HG03064 (cell line): ENCODE results near the gene CD22.
"Not testable (repeated sequence)": the region's sequence is repeated elsewhere in the genome, so short reads cannot be mapped to it uniquely, and the experiment has no call there.

Source experiments
- ATAC-seq: cut with Tn5 transposase; IDR thresholded peaks from one replicate; pipeline ENCODE4 v1.9.1; 2021; ENCODE audit warnings: low read depth; ENCODE audit not compliant: unreplicated experiment

The CD22 gene

GRCh38 chr19:35378356-35378755, 49.4 kb downstream of the CD22 start:
- ATAC-seq = no peak

- ATAC-seq = not testable (repeated sequence)
Measured at GRCh38 chr19:35379545-35379944, 50.6 kb downstream of the CD22 start.

GRCh38 chr19:35379992-35380391, 51.0 kb downstream of the CD22 start:
- no peak for ATAC-seq

- no peak for ATAC-seq
Measured at GRCh38 chr19:35380450-35381124, 51.6 kb downstream of the CD22 start.

DNA sequence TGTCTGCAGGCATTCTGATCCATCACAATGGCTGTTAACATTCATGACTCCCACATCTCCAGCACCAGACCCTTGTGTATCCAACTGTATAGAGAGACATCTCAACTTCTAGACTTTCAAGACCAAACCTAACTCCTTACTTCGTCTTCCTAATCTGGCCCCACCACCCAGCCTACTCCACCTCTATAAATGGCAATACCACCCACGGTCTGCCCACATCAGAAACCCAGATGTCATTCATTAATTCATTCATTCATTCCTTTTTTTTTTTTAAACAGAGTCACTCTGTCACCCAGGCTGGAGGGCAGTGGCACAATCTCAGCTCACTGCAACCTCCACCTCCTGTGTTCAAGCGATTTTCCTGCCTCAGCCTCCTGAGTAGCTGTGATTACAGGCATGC, 52.3 kb downstream of the CD22 start:
- ATAC-seq = no peak

DNA sequence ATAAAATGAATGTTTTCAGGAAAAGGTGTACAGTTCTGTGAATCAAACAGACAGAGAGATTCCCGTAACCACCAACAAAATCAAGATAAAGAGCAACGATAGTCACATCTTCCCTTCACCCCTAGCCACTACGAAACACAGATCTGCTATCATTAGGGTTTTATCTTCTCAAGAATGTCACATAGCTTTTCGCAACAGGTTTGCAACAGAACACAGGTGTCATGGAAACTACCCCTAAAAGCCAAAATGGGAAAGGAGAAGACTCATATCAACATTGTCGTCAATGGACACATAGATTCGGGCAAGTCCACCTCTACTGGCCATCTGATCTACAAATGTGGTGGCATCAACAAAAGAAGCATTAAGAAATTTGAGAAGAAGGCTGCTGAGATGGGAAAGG, 52.9 kb downstream of the CD22 start:
- no peak for ATAC-seq

- no peak for ATAC-seq
Measured at GRCh38 chr19:35383536-35383935, 54.5 kb downstream of the CD22 start.

DNA sequence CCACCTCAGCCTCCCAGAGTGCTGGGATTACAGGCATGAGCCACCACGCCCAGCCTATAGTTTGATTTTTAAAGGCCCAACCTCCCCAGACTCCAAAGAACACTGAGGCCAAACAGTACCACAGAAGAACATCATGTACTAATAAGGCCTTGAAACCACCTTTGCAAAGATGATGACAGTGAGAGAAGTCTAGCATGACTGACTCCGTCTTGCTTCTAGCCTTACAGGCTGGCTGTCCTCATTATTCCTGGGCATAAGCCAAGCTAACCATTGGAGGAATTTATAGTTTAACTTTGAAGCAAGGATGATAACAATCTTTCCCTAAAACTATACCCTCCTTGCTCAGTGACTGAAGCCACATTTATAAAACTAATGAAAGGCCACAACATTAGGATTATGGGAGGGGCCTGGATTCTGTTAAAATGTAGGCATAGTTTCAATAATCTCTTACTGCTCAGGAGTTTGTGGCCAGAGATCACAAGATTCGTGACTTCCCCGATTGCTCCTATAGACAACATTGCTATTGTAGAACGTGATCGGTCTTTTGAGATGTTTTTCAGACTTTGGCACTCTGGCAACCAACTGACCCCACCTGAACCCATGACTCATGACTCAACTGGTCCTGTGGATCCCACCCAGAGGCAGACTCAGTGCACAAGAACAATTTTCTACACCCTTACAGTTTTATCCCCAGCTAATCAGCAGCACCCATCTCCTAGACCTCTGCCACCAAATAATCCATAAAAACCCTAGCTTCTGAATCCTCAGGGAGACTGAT, 59.5 kb downstream of the CD22 start:
- no peak for ATAC-seq

GRCh38 chr19:35389192-35389861, 60.3 kb downstream of the CD22 start:
- no peak for ATAC-seq

DNA sequence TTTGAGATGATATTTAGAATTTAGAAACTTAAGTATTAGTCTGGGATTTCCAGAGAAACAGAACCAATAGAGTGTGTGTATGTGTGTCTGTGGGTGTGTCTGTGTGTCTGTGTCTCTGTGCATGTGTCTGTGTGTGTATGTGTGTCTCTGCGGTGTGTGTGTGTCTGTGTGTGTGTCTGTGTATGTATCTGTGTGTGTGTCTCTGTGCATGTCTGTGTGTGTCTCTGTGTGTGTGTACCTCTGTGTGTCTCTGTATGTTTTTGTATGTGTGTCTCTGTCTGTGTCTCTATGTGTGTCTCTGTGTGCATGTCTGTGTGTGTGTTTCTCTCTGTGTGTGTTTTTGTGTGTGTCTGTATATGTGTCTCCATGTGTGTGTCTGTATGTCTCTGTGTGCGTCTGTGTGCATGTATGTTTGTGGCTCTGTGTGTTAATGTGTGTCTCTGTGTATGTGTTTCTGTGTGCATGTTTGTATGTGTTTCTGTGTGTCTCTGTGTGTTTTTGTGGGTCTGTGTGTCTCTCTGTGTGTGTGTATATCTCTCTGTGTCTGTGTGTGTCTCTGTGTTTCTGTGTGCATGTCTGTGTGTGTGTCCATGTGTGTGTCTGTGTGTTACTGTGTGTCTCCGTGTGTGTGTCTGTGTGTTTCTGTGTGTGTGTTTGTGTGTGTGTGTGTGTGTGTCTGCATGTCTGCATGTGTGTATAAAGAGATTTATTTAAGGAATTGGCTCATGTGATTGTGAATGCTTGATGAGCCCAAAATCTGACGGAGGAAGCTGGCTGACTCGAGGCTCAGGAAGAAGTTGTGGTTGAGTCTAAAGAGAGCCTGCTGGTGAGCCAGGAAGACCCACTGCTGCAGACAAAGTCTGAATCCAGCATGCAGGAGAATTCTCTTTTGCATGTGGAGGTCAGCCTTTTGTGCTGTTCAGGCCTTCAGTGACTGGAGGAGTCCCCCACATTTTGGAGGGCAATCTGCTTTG, 64.0 kb downstream of the CD22 start:
- ATAC-seq = no peak

GRCh38 chr19:35395382-35396199, 66.6 kb downstream of the CD22 start:
- ATAC-seq = no peak

DNA sequence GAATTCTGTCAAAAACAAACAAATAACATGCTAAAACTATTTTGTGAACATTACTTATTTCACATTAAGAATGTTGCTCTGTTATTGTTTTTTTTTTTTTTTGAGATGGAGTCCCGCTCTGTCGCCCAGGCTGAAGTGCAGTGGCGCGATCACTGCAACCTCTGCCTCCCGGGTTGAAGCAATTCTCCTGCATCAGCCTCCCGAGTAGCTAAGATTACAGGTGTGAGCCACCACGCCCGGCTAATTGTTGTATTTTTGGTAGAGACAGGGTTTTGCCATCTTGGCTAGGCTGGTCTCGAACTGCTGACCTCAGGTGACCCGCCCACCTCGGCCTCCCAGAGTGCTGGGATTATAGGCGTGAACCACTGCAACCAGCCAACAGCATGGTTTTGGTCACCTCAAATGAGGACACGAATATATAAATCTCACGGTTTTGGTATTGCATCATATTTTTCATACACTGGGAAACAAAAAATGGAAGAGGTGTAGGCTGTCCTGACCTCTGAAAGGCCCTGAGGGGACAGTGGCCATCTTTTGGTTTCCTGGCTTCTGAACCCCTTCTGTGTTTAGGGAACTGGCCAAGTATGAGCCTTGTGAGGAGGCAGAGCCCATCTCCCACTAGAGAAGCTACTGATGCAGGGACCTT, 67.4 kb downstream of the CD22 start:
- no peak for ATAC-seq
